NT2/D1 (cell line): ENCODE data around the gene SPATA13.

Experiments
- SUZ12 ChIP-seq: IDR thresholded peaks from 2 replicates; pipeline ENCODE4 v1.6.1; 2011; ENCODE audit not compliant: insufficient read length, insufficient read depth; ENCODE audit errors: extremely low read depth
- YY1 ChIP-seq: IDR thresholded peaks from 2 replicates; pipeline ENCODE4 v1.6.1; 2011; ENCODE audit not compliant: insufficient read length, insufficient read depth
- ZNF274 ChIP-seq: IDR thresholded peaks from 2 replicates; pipeline ENCODE4 v1.6.1; 2011; ENCODE audit warnings: mild to moderate bottlenecking, low read depth, low read length

DNA sequence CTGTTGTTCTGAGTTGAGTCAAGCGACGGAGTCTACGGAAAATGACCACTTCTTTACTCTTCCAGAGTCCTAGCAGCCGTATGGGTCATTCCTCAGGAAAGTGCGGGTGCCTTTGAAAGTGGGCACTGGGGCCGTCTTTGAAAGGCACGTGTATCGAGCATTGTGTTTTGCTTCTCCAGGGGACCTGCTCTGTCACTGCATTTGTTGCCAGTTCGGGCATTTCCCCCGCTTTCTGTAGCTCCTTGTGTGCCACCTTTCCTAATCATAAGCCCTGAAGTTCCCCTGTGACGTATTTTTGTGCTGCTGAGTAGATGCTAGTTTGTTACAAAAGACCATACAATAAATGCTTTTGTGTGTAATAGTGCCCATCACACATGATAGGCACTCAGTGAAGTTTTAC, 24.4 kb downstream of the SPATA13 start:
- TF ChIP-seq ZNF274, result no peak
- TF ChIP-seq SUZ12, result no peak
- TF ChIP-seq YY1, result no peak
